GM12878 (cell line): ENCODE data around the gene DUSP15. TPM values are rescaled to one million over a fixed set of nuclear protein-coding genes. Genes with fewer than 3 reads are reported as not detected.
"Not testable (repeated sequence)": the region's sequence is repeated elsewhere in the genome, so short reads cannot be mapped to it uniquely, and the experiment has no call there.

Source experiments
- ATAC-seq: fragments of 200-7000 bp; cut with Tn5 transposase; 3 replicates; pipeline ENCODE4 v1.9.1; 2020; ENCODE audit warnings: mild to moderate bottlenecking, moderate library complexity
- BruUV-seq: library from RNA; stranded (reverse); fragments of 400-500 nt; replicated peaks from 2 replicates; lab custom pipeline; 2021; lab: Mats Ljungman, UMichigan
- CTCF ChIA-PET: fragments of 300-600 bp; sonication (Branson Sonifier 250); formaldehyde crosslinking; extraction: SDS; loops from one replicate; lab custom pipeline; 2021; ENCODE audit warnings: inconsistent platforms; lab: Yijun Ruan, JAX
- POLR2A ChIA-PET: fragments of 350-600 bp; formaldehyde crosslinking; extraction: SDS; loops from one replicate; lab custom pipeline; 2021; ENCODE audit warnings: inconsistent platforms; lab: Charles Lee
- RAD21 ChIA-PET: fragments of 300-600 bp; sonication (Branson Sonifier 250); formaldehyde crosslinking; loops from one replicate; lab custom pipeline; 2023; ENCODE audit warnings: antibody characterized with exemption; ENCODE audit not compliant: unreplicated experiment; lab: Charles Lee
- SMC1A ChIA-PET: fragments of 300-600 bp; sonication (Branson Sonifier 250); formaldehyde crosslinking; loops from one replicate; lab custom pipeline; 2023; ENCODE audit not compliant: unreplicated experiment, uncharacterized antibody; lab: Charles Lee
- DNase-seq: peaks from one replicate; pipeline ENCODE4 v3.0.0-alpha.2; 2011; ENCODE audit warnings: low read depth, low spot score
- FAIRE-seq: peaks from 3 replicates; lab custom pipeline; 2011; peaks lifted over from hg19 to GRCh38; lab: Jason Lieb, UNC
- H2AFZ ChIP-seq: 2 replicates; pipeline ENCODE4 v1.6.0; 2011; ENCODE audit warnings: low read depth, low read length, control low read depth; ENCODE audit not compliant: control insufficient read depth
- H3K27ac ChIP-seq: 2 replicates; pipeline ENCODE4 v1.5.1; 2011; ENCODE audit warnings: control low read depth; ENCODE audit not compliant: control insufficient read depth, insufficient read depth
- H3K27me3 ChIP-seq, 2 experiments: replicated peaks in 1 of 2; 2 replicates each; pipeline versions ENCODE4 v1.6.0 to v1.6.1; 2011; ENCODE audit warnings: low read length in 1 of 2; ENCODE audit not compliant: control insufficient read depth in 2 of 2, insufficient read depth in 2 of 2
- H3K36me3 ChIP-seq, 2 experiments: 2 replicates each; pipeline ENCODE4 v1.5.1; 2011; ENCODE audit warnings: low read length in 1 of 2; ENCODE audit not compliant: control insufficient read depth in 2 of 2, insufficient read depth in 2 of 2
- H3K4me1 ChIP-seq: 2 replicates; pipeline ENCODE4 v1.6.1; 2011; ENCODE audit warnings: mild to moderate bottlenecking, low read length, moderate library complexity, mixed read lengths; ENCODE audit not compliant: control insufficient read depth, insufficient read depth
- H3K4me2 ChIP-seq: 2 replicates; pipeline ENCODE4 v1.6.0; 2011; ENCODE audit warnings: control low read depth; ENCODE audit not compliant: control insufficient read depth, insufficient read depth
- H3K4me3 ChIP-seq: fragments of 200-600 bp; sonication (generic); 2 replicates; pipeline ENCODE4 v1.5.1; 2016
- H3K79me2 ChIP-seq: 2 replicates; pipeline ENCODE4 v1.6.0; 2011; ENCODE audit warnings: low read length; ENCODE audit not compliant: control insufficient read depth, insufficient read depth
- H3K9ac ChIP-seq: 2 replicates; pipeline ENCODE4 v1.8.0; 2011; ENCODE audit warnings: low read length, control low read depth, mixed read lengths; ENCODE audit not compliant: control insufficient read depth, insufficient read depth
- H3K9me3 ChIP-seq: replicated peaks from 3 replicates; pipeline ENCODE4 v1.5.1; 2011; ENCODE audit warnings: mild to moderate bottlenecking, low read length; ENCODE audit not compliant: control insufficient read depth, insufficient read depth
- H4K20me1 ChIP-seq: 2 replicates; pipeline ENCODE4 v1.6.0; 2011; ENCODE audit not compliant: control insufficient read depth, insufficient read depth
- ATF7 ChIP-seq: fragments of 450-650 bp; IDR thresholded peaks from 2 replicates; pipeline ENCODE4 v1.6.1; 2016; ENCODE audit warnings: low read depth, mild to moderate bottlenecking
- IKZF2 ChIP-seq, 2 experiments: fragments of 450-650 bp; IDR thresholded peaks; 2 replicates each; pipeline ENCODE4 v1.6.1; 2017; ENCODE audit warnings: mild to moderate bottlenecking in 2 of 2, moderate library complexity in 2 of 2
- MEF2B ChIP-seq: fragments of 450-650 bp; IDR thresholded peaks from 2 replicates; pipeline ENCODE4 v1.6.1; 2018; ENCODE audit warnings: mild to moderate bottlenecking, moderate library complexity; ENCODE audit not compliant: partially characterized antibody, poor library complexity, severe bottlenecking
- MTA2 ChIP-seq: fragments of 450-650 bp; IDR thresholded peaks from 2 replicates; pipeline ENCODE4 v1.6.1; 2016; ENCODE audit warnings: low read depth, mild to moderate bottlenecking, moderate library complexity
- NBN ChIP-seq: fragments of 450-650 bp; IDR thresholded peaks from 2 replicates; pipeline ENCODE4 v1.6.1; 2016
- SPI1 ChIP-seq: IDR thresholded peaks from 2 replicates; pipeline ENCODE4 v1.6.1; 2011; ENCODE audit warnings: low read depth, mild to moderate bottlenecking, low read length, moderate library complexity, borderline replicate concordance; ENCODE audit not compliant: insufficient read depth
- ZNF24 ChIP-seq: fragments of 450-650 bp; IDR thresholded peaks from 2 replicates; pipeline ENCODE4 v1.6.1; 2017; ENCODE audit warnings: antibody characterized with exemption, mild to moderate bottlenecking
- ZNF384 ChIP-seq: IDR thresholded peaks from 2 replicates; pipeline ENCODE4 v1.6.1; 2012; ENCODE audit warnings: low read depth, mild to moderate bottlenecking, low read length, improper control_type of control experiment, borderline replicate concordance
- WGBS: methylation state at CpG from one replicate; pipeline ENCODE4 v1.1.6; 2016; ENCODE audit warnings: low lambda C conversion rate; ENCODE audit not compliant: insufficient replicate concordance, insufficient coverage; ENCODE audit errors: missing lambda C conversion rate; 5-methylcytosine and 5-hydroxymethylcytosine counted together
- in situ Hi-C: fragments of 300-500 bp; cut with MboI; formaldehyde crosslinking; loops from 9 replicates; pipeline ENCODE4 v1.14.3; 2018; ENCODE audit warnings: mixed read lengths
- intact Hi-C: fragments of 100-400 bp; cut with micrococcal nuclease; formaldehyde crosslinking; loops from one replicate; pipeline ENCODE4 v1.14.2; 2022; ENCODE audit not compliant: unreplicated experiment
- polyA plus RNA-seq, 11 experiments: library from polyadenylated mRNA; depleted of rRNA in 4 of 11; unstranded in 6 of 11; stranded (reverse) in 5 of 11; fragments of >200 nt; fragmentation: Nextera tagmentation in 4 of 11; fragmentation: Illumina TruSeq in 1 of 11; extraction: Ambion mirVana in 4 of 11; extraction: Trizol in 1 of 11; gene quantifications; 1 replicate in 1 of 11; 2 replicates in 10 of 11; pipeline versions ENCODE4 v1.2.1 to v1.2.3, GENCODE V29; 2011 to 2016; ENCODE audit warnings: inconsistent platforms in 2 of 11, missing spikeins in 2 of 11, low read depth in 1 of 11
- total RNA-seq, 4 experiments: library from RNA; depleted of rRNA in 3 of 4; stranded (reverse); fragments of >200 nt in 3 of 4; fragmentation: Illumina TruSeq in 1 of 4; extraction: Trizol in 1 of 4; gene quantifications; 2 replicates each; pipeline versions ENCODE4 v1.2.1 to v1.2.3, GENCODE V29; 2013 to 2021
- TF ChIP-seq, protein P1 (sequence below): fragments of 450-650 bp; IDR thresholded peaks from 2 replicates; pipeline ENCODE4 v1.6.1; 2017; ENCODE audit warnings: mild to moderate bottlenecking, moderate library complexity
- TF ChIP-seq, protein P2 (sequence below): fragments of 450-650 bp; IDR thresholded peaks from 2 replicates; pipeline ENCODE4 v1.6.1; 2017; ENCODE audit warnings: mild to moderate bottlenecking, low read depth, inconsistent platforms; ENCODE audit not compliant: poor library complexity, severe bottlenecking
- TF ChIP-seq, protein P3 (sequence below): fragments of 450-650 bp; IDR thresholded peaks from 2 replicates; pipeline ENCODE4 v1.6.1; 2016; ENCODE audit warnings: mild to moderate bottlenecking
- TF ChIP-seq, protein P4 (sequence below): fragments of 450-650 bp; IDR thresholded peaks from 2 replicates; pipeline ENCODE4 v1.6.1; 2016; ENCODE audit warnings: mild to moderate bottlenecking

DUSP15 gene
- total and polyA plus RNA-seq, 10 of the 15 experiments (the other 5 are each of a cell fraction or from before 2014, with no cell fraction given): 0.06 to 2.5 (median 0.67) TPM; not detected in 1

DNA sequence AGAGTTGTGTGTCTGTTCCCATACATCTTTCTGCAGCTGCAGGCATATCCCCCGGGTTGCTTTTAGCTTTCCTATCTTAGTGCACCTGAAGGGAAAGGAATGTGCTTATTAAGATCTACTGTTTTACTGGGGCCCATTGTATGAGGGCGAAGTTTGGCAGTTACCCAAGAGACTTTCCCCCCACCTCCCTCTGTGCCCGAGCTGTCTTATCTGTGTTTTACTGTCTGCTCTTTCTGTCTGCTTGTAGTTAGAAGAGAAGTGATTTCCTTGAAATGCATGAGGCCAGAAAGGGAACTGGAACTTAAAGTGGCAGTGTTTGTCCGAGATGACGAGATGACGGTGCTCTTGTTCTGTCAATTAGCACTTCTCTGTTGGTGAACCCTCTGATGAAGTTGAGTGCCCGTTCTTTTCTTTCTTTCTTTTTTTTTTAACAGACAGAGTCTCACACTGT lies 47.7 kb upstream of the DUSP15 start:
- H3K4me1 ChIP-seq, H3K9ac ChIP-seq, H2AFZ ChIP-seq, H3K36me3 ChIP-seq, H4K20me1 ChIP-seq, H3K27me3 ChIP-seq, H3K9me3 ChIP-seq, H3K4me3 ChIP-seq, in situ Hi-C loops, H3K79me2 ChIP-seq, intact Hi-C loops, H3K27ac ChIP-seq, BruUV-seq: not testable (repeated sequence)
- SMC1A ChIA-PET: interaction anchor here (0.9 to 3.7 kb wide), 8 partner anchors 10 to 64 kb away, joined by 3 to 19 read pairs (median 7); partner anchors contain the start of gene PDRG1
- FAIRE-seq (peak; percentile 70), ATAC-seq (peak; percentile 73), DNase-seq (peak; percentile 28)
- CTCF ChIA-PET: interaction anchor here (1.0 to 3.8 kb wide), 4 partner anchors 14 to 47 kb away, joined by 3 to 23 read pairs (median 6); partner anchors contain the start of gene PDRG1
- TF ChIP-seq ATF7 (peak; percentile 76), IKZF2 (IDR thresholded peaks at IDR 0.05) (peak in 1 of 2 experiments; percentile 19; a peak in 2 of 4 replicates), ZNF384 (peak; percentile 57), ZNF24 (0 out of 2 replicates have a peak, but pooled peaks have one; percentile 16), MTA2 (peak; percentile 76), MEF2B (peak; percentile 30), NBN (peak; percentile 78; the same call in 1 of the 2 replicates), SPI1 (peak; percentile 81; the same call in 1 of the 2 replicates)
- TF ChIP-seq, protein P1, sequence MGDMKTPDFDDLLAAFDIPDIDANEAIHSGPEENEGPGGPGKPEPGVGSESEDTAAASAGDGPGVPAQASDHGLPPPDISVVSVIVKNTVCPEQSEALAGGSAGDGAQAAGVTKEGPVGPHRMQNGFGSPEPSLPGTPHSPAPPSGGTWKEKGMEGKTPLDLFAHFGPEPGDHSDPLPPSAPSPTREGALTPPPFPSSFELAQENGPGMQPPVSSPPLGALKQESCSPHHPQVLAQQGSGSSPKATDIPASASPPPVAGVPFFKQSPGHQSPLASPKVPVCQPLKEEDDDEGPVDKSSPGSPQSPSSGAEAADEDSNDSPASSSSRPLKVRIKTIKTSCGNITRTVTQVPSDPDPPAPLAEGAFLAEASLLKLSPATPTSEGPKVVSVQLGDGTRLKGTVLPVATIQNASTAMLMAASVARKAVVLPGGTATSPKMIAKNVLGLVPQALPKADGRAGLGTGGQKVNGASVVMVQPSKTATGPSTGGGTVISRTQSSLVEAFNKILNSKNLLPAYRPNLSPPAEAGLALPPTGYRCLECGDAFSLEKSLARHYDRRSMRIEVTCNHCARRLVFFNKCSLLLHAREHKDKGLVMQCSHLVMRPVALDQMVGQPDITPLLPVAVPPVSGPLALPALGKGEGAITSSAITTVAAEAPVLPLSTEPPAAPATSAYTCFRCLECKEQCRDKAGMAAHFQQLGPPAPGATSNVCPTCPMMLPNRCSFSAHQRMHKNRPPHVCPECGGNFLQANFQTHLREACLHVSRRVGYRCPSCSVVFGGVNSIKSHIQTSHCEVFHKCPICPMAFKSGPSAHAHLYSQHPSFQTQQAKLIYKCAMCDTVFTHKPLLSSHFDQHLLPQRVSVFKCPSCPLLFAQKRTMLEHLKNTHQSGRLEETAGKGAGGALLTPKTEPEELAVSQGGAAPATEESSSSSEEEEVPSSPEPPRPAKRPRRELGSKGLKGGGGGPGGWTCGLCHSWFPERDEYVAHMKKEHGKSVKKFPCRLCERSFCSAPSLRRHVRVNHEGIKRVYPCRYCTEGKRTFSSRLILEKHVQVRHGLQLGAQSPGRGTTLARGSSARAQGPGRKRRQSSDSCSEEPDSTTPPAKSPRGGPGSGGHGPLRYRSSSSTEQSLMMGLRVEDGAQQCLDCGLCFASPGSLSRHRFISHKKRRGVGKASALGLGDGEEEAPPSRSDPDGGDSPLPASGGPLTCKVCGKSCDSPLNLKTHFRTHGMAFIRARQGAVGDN: 0 out of 2 replicates have a peak, but pooled peaks have one; percentile 29
- TF ChIP-seq, protein P2, sequence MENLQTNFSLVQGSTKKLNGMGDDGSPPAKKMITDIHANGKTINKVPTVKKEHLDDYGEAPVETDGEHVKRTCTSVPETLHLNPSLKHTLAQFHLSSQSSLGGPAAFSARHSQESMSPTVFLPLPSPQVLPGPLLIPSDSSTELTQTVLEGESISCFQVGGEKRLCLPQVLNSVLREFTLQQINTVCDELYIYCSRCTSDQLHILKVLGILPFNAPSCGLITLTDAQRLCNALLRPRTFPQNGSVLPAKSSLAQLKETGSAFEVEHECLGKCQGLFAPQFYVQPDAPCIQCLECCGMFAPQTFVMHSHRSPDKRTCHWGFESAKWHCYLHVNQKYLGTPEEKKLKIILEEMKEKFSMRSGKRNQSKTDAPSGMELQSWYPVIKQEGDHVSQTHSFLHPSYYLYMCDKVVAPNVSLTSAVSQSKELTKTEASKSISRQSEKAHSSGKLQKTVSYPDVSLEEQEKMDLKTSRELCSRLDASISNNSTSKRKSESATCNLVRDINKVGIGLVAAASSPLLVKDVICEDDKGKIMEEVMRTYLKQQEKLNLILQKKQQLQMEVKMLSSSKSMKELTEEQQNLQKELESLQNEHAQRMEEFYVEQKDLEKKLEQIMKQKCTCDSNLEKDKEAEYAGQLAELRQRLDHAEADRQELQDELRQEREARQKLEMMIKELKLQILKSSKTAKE: peak; percentile 20
- TF ChIP-seq, protein P3, sequence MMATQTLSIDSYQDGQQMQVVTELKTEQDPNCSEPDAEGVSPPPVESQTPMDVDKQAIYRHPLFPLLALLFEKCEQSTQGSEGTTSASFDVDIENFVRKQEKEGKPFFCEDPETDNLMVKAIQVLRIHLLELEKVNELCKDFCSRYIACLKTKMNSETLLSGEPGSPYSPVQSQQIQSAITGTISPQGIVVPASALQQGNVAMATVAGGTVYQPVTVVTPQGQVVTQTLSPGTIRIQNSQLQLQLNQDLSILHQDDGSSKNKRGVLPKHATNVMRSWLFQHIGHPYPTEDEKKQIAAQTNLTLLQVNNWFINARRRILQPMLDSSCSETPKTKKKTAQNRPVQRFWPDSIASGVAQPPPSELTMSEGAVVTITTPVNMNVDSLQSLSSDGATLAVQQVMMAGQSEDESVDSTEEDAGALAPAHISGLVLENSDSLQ: peak; percentile 64; the same call in 1 of the 2 replicates
- TF ChIP-seq, protein P4, sequence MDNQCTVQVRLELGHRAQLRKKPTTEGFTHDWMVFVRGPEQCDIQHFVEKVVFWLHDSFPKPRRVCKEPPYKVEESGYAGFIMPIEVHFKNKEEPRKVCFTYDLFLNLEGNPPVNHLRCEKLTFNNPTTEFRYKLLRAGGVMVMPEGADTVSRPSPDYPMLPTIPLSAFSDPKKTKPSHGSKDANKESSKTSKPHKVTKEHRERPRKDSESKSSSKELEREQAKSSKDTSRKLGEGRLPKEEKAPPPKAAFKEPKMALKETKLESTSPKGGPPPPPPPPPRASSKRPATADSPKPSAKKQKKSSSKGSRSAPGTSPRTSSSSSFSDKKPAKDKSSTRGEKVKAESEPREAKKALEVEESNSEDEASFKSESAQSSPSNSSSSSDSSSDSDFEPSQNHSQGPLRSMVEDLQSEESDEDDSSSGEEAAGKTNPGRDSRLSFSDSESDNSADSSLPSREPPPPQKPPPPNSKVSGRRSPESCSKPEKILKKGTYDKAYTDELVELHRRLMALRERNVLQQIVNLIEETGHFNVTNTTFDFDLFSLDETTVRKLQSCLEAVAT: peak; percentile 69; the same call in 1 of the 2 replicates
- POLR2A ChIA-PET: interaction anchor here (1.1 to 3.2 kb wide), 3 partner anchors 23 to 49 kb away, joined by 3 to 16 read pairs (median 3); no protein-coding TSS in a partner anchor
- 0% methylated on average over 7 of the region's 7 CpGs for WGBS
- RAD21 ChIA-PET: interaction anchor here (0.7 to 3.5 kb wide), 7 partner anchors 9 to 65 kb away, joined by 3 to 17 read pairs (median 4); no protein-coding TSS in a partner anchor
- H3K4me2 ChIP-seq: 0 out of 2 replicates have a peak overlapping the region, but pooled peaks have one; percentile 5
